Upper lobe of right lung (tissue), 1 donor: Measurements from ENCODE around the gene TMEM163. TPM values are rescaled to one million over a fixed set of nuclear protein-coding genes. Genes with fewer than 3 reads are reported as not detected.

Source experiments
- ATAC-seq: fragments of 200-7000 bp; cut with Tn5 transposase; one replicate; pipeline ENCODE4 v1.9.1; 2020; ENCODE audit warnings: mild to moderate bottlenecking, moderate library complexity
- DNase-seq: peaks from one replicate; pipeline ENCODE4 v3.0.0-alpha.2; 2020
- H3K27ac ChIP-seq: fragments of 200-600 bp; one replicate; pipeline ENCODE4 v1.8.0; 2022
- H3K27me3 ChIP-seq: fragments of 200-600 bp; one replicate; pipeline ENCODE4 v1.8.0; 2022; ENCODE audit warnings: mild to moderate bottlenecking
- H3K36me3 ChIP-seq: fragments of 200-600 bp; one replicate; pipeline ENCODE4 v1.8.0; 2022
- H3K4me1 ChIP-seq: fragments of 200-600 bp; one replicate; pipeline ENCODE4 v1.8.0; 2022
- H3K4me3 ChIP-seq: fragments of 200-600 bp; one replicate; pipeline ENCODE4 v1.8.0; 2022; ENCODE audit warnings: mild to moderate bottlenecking
- H3K9me3 ChIP-seq: fragments of 200-600 bp; one replicate; pipeline ENCODE4 v1.8.0; 2022
- intact Hi-C: fragments of 100-400 bp; cut with DNase I; formaldehyde crosslinking; loops from one replicate; pipeline ENCODE4 v1.11.0; 2022
- total RNA-seq: library from RNA; stranded (reverse); fragmentation: NEBNext Ultra II Directional; extraction: Animal tissue kit (Norgen Biotek cat#: 25700); gene quantifications from one replicate; pipeline ENCODE4 v1.2.1, GENCODE V29; 2021
- TF ChIP-seq, protein P1 (sequence below): fragments of 200-600 bp; IDR thresholded peaks from one replicate; pipeline ENCODE4 v1.8.0; 2022; ENCODE audit warnings: antibody characterized with exemption
- donor health status: DM: no; HTN: yes; CAD: no; lungs with severe emphysema.

Gene TMEM163
- total RNA-seq, 1 donor from 2014 or later: 34.6 TPM

DNA sequence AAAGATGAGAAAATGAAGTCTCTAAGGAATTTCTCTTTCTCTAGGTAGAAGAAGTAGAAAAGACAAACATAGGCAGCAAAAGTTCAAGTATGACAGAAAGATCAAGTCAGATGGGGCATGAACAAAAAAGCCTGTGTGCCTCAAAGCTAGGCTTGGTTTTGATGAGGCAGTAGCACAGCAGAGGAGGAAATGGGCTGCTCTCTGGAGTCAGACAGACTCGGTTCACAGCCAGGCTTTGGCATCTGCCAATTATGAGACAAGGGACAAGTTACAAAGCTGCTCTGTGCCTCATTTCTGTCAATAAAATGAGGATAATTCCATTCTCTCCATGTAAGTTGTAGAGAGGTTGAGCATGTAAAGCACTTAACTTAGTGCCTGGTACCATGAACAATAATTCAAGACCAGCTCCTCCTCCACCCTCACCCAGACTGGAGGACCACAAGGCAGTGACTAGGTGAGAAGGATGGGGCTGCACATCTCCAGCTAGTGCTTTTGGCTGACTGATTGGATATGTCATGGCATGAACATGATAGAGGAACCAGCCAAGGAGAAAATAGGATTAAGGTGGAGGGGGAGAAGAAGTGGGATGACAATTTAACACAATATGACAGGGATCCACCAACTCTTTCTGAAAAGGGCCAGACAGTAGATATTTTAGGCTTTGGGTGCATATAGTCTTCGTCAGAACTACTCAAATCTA is 84.6 kb downstream of the TMEM163 start:
- no peak for DNase-seq
- Histone ChIP-seq H3K9me3 (no peaks in the 10 kb centered on the region), H3K4me3 (no peak overlapping the region), H3K27ac (no peak overlapping the region), H3K4me1 (no peaks in the 10 kb centered on the region), H3K27me3 (no peaks in the 10 kb centered on the region), H3K36me3 (no peaks in the 10 kb centered on the region)
- no peak for ATAC-seq
- TF ChIP-seq, protein P1, sequence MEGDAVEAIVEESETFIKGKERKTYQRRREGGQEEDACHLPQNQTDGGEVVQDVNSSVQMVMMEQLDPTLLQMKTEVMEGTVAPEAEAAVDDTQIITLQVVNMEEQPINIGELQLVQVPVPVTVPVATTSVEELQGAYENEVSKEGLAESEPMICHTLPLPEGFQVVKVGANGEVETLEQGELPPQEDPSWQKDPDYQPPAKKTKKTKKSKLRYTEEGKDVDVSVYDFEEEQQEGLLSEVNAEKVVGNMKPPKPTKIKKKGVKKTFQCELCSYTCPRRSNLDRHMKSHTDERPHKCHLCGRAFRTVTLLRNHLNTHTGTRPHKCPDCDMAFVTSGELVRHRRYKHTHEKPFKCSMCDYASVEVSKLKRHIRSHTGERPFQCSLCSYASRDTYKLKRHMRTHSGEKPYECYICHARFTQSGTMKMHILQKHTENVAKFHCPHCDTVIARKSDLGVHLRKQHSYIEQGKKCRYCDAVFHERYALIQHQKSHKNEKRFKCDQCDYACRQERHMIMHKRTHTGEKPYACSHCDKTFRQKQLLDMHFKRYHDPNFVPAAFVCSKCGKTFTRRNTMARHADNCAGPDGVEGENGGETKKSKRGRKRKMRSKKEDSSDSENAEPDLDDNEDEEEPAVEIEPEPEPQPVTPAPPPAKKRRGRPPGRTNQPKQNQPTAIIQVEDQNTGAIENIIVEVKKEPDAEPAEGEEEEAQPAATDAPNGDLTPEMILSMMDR: no peak
- intact Hi-C loops: no loop called here

- intact Hi-C loops: no loop called here
- H3K27ac ChIP-seq: no peak overlapping the region
- DNase-seq (no peak), ATAC-seq (no peak)
- TF ChIP-seq, protein P1: no peak
- H3K4me1 ChIP-seq: no peaks in the 10 kb centered on the region
- H3K4me3 ChIP-seq: no peak overlapping the region
- H3K9me3 ChIP-seq: no peaks in the 10 kb centered on the region
- no peaks in the 10 kb centered on the region for H3K27me3 ChIP-seq
- H3K36me3 ChIP-seq: no peaks in the 10 kb centered on the region
Measured at GRCh38 chr2:134630504-134631159, 88.2 kb downstream of the TMEM163 start.

- H3K27ac ChIP-seq: no peak overlapping the region
- H3K27me3 ChIP-seq: no peaks in the 10 kb centered on the region
- no peak for DNase-seq
- TF ChIP-seq, protein P1: no peak
- intact Hi-C loops: no loop called here
- H3K4me1 ChIP-seq: no peaks in the 10 kb centered on the region
- ATAC-seq: no peak
- H3K4me3 ChIP-seq: no peak overlapping the region
- no peaks in the 10 kb centered on the region for H3K36me3 ChIP-seq
- no peaks in the 10 kb centered on the region for H3K9me3 ChIP-seq
Measured at GRCh38 chr2:134628453-134628852, 90.3 kb downstream of the TMEM163 start.

DNA sequence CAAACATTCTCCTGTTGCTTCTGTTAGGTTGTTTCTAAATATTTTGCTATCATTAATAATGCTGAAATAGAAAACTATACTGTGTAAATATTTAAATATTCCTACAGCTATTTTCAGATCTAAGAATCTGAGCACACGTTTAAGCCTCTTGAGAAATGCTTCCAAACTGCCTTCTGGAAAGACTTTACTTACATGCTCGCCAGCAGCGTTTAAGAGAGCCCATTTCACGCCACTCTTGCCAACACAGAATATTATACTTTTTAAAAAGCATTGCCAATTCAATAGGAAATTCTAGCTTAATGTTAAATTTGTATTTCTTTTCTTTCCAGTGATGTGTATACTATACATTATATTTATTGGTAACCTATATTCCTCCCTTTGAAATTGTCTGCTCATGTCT is 92.0 kb downstream of the TMEM163 start:
- ATAC-seq: no peak
- TF ChIP-seq, protein P1: no peak
- intact Hi-C loops: no loop called here
- H3K4me1 ChIP-seq: no peaks in the 10 kb centered on the region
- H3K27me3 ChIP-seq: no peaks in the 10 kb centered on the region
- DNase-seq: no peak
- no peak overlapping the region for H3K4me3 ChIP-seq
- H3K9me3 ChIP-seq: no peaks in the 10 kb centered on the region
- no peaks in the 10 kb centered on the region for H3K36me3 ChIP-seq
- H3K27ac ChIP-seq: no peak overlapping the region

DNA sequence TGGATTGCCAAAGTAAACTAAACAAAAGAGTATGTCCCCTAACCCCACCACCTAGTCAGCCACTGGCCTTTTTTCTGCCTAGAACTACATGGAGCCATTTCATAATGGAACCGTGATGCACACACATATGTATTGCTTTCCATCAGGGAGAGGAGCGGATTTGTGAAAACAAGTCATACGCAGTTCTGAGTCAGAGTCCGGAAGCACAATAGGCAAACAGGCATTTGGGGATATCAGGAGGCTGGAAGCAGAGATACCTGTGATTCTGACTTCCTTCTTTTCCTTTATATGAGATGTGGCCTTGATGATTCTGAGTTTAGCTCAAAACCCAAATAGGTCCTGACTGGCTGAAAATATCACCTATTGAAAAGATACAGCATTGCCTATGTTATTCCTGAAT is 93.5 kb downstream of the TMEM163 start:
- ATAC-seq: no peak
- H3K4me3 ChIP-seq: no peak overlapping the region

More for the DNA sequence above, 93.5 kb downstream of the TMEM163 start:
- Histone ChIP-seq H3K27me3 (no peaks in the 10 kb centered on the region), H3K4me1 (no peaks in the 10 kb centered on the region), H3K36me3 (no peaks in the 10 kb centered on the region), H3K9me3 (no peaks in the 10 kb centered on the region), H3K27ac (no peak overlapping the region)
- TF ChIP-seq, protein P1: no peak
- no peak for DNase-seq
- intact Hi-C loops: no loop called here
